ENCODE data around the gene MED26.

The MED26 gene

GRCh38 chr19:16589917-16590316 is 38.1 kb downstream of the MED26 start:
- no peak for DNase-seq (ENCODE audit: low spot score)

- DNase-seq (ENCODE audit: low spot score): no peak
These were observed 39.0 kb downstream of the MED26 start for GRCh38 chr19:16588824-16589577.

- peak; percentile 84 for DNase-seq (ENCODE audit: low spot score)
These were observed 39.9 kb downstream of the MED26 start for GRCh38 chr19:16587833-16588823.

- DNase-seq (ENCODE audit: low spot score): peak; percentile 81
These were observed 40.8 kb downstream of the MED26 start for GRCh38 chr19:16586991-16587832.

GRCh38 chr19:16586477-16586871 is 41.5 kb downstream of the MED26 start:
- no peak for DNase-seq (ENCODE audit: low spot score)

- DNase-seq (ENCODE audit: low spot score): peak; percentile 82
These were observed 42.1 kb downstream of the MED26 start for GRCh38 chr19:16585808-16586476.

- no peak for DNase-seq (ENCODE audit: low spot score)
These were observed 42.8 kb downstream of the MED26 start for GRCh38 chr19:16585094-16585801.

GRCh38 chr19:16584248-16585093 is 43.5 kb downstream of the MED26 start:
- peak; percentile 87 for DNase-seq (ENCODE audit: low spot score)

- DNase-seq (ENCODE audit: low spot score): no peak
These were observed 45.3 kb downstream of the MED26 start for GRCh38 chr19:16582486-16583261.

GRCh38 chr19:16581971-16582343 is 46.0 kb downstream of the MED26 start:
- DNase-seq (ENCODE audit: low spot score): no peak

- no peak for DNase-seq (ENCODE audit: low spot score)
These were observed 46.6 kb downstream of the MED26 start for GRCh38 chr19:16581145-16581970.

GRCh38 chr19:16579381-16579780 is 48.6 kb downstream of the MED26 start:
- DNase-seq (ENCODE audit: low spot score): no peak

- DNase-seq (ENCODE audit: low spot score): no peak
These were observed 50.4 kb downstream of the MED26 start for GRCh38 chr19:16577531-16577985.

- no peak for DNase-seq (ENCODE audit: low spot score)
These were observed 51.1 kb downstream of the MED26 start for GRCh38 chr19:16576690-16577530.

GRCh38 chr19:16575861-16576689 is 51.9 kb downstream of the MED26 start:
- no peak for DNase-seq (ENCODE audit: low spot score)

- DNase-seq (ENCODE audit: low spot score): no peak
These were observed 52.7 kb downstream of the MED26 start for GRCh38 chr19:16575282-16575681.

Measured in germinal center (tissue), 1 donor.